Effector CD8-positive, alpha-beta T cell (primary cell): ENCODE measurements around the gene HERPUD2.
"Not testable (repeated sequence)": the region's sequence is repeated elsewhere in the genome, so short reads cannot be mapped to it uniquely, and the experiment has no call there.

Experiments used
- DNase-seq: peaks from one replicate; lab custom pipeline; 2025; lab: John Stamatoyannopoulos, UW

The HERPUD2 gene

DNA sequence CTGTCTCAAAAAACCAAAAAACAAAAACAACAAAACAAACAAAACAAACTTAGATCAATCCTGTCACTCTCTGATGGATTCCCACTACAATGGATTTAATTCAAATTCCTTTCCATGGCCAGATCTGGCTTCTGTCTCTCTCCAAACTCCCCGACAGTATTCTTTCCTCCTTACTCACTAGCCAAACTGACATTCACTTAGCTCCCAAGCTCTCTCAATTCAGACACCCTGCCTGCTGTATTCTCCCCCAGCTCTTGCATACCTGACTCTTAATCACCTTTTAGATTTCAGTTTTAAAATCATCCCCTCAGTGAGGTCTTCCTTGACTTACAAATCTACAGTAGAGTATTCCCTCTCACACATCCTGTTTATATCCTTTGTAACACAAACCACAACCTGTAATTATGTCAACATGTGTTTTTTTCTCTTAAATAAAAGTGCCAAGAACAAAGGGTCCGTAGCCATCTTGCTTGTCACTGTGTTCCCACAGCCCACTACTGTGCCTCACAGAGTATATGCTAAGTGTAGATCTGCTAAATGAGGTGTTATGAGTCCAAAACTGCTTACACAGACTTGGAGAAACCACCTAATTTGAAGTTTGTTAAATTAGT, 14.4 kb downstream of the HERPUD2 start:
- DNase-seq = no peak

DNA sequence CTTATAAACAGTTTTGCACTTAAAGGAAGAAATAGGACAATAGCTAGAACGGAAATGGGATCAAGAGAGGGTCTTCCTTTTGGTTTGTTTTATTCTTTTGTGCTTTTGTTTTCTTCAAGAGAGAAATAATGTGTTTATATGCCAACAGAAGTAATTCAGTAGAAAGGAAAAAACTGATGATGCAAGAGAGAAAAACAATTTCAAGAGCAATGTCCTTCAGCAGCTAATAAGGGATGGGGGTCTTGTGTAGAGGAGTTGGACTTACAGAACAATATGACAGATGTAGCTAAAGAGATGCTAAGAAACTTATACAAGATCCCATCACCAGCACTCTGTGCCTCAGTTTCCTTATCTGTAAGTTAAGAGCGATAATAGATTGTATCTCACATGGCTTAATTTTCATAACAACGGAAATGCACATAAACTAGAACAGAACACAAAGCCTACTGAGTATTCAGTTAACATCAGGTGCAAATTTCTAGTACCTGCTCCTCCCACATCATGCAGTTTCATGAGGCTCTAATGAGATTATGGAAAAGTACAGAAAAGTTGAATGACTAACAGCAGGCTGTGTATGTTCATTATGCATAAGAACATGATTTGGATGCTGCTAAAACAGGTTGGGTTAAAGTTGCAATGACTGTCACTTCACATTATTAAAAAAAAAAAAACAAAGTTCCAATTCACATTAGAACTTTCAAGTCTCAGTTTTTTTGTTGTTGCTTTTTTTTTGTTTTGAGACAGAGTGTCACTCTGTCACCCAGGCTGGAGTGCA, 17.2 kb downstream of the HERPUD2 start:
- no peak for DNase-seq

DNA sequence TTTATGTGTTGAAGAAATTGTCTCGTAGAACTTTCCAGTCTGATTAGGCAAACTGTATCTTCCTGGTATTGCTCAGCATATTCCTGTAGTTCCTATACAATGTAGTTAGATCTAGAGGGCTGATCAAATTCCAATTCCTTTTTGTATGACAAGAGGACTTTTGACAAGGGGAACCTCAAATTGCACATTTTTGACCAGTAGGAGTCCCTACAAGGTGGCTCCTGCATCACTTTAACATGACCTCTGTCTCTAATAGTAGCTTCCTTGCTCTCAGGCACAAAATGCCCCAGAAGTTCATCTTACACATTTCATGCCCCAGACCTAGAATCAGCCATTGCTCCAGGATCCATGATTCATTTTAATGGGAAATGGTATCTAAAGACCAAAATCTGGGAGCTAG, 18.7 kb downstream of the HERPUD2 start:
- DNase-seq = no peak

DNA sequence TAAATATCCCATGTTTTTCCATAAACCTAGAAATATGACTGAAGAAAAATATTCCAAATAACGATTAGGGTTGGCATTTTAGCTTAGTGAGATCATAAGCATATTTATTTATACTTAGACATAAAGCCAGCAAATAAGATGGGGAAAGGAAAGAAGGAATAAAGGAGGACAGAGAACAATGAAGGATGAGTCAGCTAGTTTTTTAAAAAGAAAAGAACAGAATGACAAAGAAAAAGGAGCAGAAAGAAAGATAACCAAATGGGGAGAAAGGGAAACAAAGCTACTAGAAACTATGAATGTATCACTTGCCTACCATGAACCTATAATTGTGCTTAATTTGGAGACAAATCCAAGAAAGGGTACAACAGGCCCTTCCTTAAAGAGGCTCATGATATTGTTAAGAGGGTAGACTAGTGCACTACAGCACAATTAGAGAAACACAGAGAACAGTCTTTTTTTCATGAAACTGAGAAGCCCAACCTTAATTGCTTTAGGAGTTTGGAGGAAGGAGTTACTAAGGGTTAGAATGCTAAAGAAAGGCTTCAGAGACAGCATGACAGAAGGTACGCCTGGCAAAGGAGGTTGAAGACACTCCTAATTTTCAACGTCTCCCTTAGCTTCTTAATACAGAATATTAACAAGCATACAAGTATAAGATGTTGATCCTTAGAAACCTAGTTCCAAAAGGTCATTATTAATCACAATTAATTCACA, 23.9 kb downstream of the HERPUD2 start:
- no peak for DNase-seq

DNA sequence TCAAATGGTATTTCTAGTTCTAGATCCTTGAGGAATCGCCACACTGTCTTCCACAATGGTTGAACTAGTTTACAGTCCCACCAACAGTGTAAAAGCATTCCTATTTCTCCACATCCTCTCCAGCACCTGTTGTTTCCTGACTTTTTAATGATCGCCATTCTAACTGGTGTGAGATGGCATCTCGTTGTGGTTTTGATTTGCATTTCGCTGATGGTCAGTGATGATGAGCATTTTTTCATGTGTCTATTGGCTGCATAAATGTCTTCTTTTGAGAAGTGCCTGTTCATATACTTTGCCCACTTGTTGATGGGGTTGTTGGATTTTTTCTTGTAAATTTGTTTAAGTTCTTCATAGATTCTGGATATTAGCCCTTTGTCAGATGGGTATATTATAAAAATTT, 34.5 kb downstream of the HERPUD2 start:
- not testable (repeated sequence) for DNase-seq

DNA sequence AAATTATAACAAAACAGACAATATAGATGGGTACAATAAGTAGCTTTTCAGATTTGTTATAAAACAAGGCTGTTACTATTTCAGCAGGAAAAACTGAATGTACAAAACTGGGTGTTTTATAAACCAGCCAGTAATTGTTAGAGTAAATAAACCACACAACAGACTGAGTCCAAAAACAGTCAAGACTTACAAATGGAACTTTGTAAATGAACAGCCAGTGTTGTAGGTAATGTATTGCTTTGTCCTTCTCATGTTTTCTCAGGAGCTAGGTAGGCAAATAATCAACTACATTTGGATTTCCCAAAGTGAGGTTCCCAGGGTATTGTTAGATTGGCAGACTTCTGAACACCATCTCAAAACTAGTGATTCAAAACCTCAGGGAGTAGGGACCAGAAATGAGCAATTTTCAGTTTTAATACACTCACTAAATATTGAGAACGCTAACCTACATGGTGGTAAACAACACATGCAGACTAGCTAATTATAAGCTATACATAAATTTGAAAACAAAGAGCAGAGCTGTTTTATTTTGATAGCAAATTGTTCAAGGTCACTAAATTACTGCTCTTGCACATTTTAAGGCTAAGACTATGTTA, 36.2 kb downstream of the HERPUD2 start:
- DNase-seq = no peak

DNA sequence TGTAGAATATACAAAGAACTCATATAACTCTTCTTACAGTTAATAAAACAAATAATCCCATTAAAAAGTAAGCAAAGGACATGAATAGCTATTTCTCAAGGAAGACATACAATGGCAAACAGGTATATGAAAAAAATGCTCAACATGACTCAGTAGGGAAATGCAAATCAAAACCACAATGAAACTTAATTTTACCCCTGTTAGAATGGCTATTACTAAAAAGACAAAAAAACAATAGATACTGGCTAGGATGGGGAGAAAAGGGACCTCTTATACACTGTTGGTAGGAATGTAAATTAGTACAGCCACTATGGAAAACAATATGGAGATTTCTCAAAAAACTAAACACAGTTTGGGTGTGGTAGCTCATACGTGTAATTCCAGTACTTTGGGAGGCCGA, 37.8 kb downstream of the HERPUD2 start:
- no peak for DNase-seq

DNA sequence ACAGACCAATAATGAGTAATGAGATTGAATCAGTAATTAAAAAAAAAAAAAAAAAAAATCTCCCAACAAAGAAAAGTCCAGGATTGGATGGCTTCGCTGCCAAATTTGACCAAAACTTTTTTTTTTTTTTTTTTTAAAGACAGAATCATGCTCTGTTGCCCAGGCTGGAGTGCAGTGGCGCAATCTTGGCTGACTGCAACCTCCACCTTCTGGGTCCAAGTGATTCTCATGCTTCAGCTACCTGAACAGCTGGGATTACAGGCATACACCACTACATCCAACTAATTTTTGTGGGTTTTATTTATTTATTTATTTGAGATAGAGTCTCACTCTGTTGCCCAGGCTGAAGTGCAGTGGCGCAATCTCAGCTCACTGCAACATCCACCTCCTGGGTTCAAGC, 40.4 kb downstream of the HERPUD2 start:
- DNase-seq = not testable (repeated sequence)

DNA sequence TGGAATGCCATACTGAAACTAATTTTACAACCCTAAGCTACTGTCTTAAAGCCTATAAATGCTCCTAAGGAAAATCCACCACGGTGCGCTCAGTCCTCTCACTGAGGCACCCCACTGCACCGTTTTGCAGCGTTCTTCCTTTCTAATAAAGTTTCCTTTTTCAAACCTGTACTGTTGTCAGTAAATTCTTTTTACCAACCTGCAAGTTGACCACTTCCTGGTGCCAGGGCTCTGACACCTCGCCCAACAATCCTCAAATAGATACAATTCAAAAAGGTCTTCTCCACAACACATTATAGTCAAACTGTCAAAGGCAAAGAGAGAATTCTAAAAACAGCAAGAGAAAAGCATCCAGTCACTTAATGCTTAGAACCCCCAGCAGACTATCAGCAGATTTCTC, 42.8 kb downstream of the HERPUD2 start:
- DNase-seq = no peak

DNA sequence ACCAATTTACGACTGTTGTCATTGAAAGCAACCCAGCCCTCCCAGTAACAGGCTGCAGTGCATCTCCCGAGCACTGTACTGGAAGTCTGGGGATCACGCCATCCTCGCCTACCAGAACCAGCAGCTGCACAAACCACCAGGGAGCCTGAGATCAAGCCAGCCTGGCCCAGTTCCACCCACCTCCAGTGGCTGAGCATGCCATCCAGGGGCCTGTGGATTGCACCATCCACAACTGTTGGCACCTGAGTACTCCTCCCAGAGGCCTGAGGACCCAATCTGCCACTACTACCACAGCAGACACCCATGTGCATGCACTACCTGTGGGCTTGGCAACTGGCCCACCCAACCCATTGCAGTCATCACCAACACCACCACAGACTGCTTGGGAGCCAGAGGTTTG, 44.2 kb downstream of the HERPUD2 start:
- DNase-seq = no peak

DNA sequence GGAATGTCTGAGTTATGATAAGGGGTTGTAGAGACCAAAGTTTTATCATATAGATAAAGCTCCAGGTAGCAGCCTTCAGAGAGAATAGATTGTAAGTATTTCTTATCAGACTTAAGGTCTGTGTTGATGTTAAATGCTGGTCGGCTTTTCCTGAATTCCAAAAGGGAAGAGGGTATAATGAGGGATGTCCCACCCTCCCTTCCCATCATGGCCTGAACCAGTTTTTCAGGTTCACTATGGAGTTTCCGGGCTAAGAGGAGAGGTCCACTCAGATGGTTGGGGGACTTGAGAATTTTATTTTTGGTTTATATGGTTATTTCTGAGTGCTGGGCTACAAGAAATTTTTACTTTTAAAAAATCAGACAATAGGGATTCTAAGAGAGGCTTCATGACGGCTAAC, 45.2 kb downstream of the HERPUD2 start:
- no peak for DNase-seq

DNA sequence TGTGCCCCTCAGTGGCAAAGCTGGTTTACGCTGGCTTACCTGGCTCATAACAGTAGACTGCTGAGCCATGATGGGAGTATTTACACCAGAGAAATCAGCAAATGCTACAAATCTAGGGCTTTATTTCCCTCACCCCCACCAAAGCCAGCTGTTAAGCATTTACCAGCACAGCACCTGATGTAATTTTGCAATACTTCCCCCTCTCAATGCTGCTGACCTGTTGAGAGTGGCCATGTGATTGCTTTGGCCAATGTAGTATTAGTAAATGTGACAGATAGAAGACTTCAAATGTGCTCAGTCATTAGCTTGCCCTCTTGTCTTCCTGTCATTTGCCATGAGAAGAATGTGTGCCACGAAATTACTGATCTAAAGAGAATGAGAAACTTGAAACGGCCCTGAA, 46.6 kb downstream of the HERPUD2 start:
- no peak for DNase-seq

DNA sequence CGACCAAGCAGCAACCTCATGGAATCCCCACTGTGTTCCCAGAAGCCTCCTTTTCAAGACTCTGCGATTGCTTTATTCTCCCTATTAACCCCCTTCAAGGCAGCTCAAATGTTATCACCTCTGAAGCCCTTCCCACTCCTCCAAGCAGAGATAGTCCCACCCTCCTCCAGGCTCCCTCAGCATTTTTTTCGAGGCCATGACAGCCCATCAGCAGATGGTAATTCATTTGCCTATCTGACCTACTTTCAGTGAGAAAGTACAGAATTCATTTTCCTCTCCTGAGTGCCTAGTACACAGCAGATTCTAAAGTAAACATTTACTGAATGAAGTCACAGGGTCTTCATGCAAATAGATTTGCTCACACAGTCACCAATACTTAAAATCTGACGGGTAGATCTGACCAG, 47.8 kb downstream of the HERPUD2 start:
- DNase-seq = no peak

DNA sequence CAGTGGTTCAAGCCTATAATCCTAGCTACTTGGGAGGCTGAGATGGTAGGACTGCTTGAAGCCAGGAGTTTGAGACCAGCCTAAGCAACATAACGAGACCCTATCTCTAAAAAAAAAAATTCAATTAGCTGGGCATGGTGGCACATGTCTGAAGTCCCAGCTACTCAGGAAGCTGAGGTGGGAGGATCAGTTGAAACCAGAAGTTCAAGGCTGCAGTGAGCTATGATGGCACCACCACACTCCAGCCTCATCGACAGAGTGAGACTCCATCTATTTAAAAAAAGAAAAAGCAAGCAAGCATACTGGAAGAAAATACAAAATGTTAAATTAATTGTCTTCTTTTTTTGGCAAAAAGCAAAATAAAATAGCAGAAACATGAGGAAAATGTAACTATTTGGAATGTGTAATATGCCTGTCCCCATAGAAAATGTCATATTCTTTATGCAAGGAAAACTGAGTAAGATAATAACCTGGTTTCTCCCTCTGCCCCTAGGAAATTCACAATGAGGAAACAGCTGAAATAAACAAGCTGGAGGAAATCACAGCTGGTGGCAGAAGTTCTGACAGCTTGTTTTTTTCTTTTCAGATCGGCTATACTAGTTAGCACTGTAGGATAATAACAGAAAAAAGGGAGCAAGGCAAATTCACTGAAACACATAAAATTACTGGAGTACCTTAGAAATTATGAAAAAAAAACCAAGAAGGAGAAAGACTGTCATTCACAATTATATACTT, 48.5 kb downstream of the HERPUD2 start:
- DNase-seq = no peak

DNA sequence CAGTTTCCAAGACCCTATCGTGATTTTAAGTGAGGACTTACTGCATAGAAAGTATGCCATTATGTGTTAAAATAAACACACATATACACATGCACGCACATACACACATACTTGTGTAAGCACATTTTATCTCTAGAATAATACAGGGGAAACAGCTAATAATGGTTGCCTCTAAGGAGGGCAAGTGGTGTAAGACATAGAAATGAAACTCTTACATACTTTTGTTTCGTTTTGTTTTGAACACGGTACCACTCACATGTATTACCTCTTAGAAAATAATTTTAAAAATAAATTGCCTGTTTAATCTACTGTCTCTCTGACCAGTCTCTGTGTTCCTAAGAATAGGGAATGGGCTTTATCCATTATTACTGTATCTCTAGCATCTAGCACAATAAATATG, 49.2 kb downstream of the HERPUD2 start:
- no peak for DNase-seq

DNA sequence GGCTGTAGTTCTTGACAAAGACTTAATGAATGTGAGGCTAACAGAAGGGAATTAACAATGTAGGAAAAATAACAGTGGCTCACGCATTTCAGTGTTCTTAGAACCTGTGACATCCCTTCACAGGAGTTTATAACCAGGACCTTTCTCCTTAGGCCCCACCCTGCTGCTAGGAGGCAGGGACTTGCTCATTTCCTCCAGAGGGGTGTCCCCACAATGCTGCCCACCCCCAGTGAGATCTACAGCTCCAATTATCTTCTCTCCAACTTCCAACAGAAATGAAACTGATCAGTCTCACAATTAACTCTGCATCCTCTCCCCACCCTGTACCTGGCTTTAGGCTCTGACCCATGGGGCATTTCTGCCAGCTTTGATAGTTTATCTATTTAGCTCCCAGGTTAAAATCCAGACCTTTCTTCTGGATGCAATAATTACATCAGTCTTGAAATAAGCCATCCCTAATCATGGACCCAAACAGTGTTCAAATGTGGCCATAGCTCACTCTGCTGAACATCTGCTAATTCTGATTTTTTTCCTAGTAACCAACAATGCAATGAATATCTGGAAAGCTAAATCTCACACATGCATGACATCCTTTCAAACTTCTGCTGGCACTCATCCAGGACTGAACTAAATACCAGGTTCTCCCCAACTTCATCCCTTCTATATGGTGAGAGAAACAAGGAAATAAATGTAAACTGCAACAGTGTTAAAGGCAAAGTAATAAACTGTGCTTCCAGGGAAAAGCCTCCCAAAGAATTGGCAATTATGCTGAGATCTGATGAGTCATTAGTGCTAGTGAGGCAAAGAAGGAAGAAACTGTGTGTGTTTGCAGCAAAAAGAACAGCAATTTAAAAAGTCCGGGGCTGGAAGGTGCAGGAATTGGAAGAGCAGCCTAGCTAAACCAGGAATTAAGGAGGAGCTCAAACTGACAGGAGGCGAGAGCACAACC, 64.6 kb downstream of the HERPUD2 start:
- DNase-seq = no peak

DNA sequence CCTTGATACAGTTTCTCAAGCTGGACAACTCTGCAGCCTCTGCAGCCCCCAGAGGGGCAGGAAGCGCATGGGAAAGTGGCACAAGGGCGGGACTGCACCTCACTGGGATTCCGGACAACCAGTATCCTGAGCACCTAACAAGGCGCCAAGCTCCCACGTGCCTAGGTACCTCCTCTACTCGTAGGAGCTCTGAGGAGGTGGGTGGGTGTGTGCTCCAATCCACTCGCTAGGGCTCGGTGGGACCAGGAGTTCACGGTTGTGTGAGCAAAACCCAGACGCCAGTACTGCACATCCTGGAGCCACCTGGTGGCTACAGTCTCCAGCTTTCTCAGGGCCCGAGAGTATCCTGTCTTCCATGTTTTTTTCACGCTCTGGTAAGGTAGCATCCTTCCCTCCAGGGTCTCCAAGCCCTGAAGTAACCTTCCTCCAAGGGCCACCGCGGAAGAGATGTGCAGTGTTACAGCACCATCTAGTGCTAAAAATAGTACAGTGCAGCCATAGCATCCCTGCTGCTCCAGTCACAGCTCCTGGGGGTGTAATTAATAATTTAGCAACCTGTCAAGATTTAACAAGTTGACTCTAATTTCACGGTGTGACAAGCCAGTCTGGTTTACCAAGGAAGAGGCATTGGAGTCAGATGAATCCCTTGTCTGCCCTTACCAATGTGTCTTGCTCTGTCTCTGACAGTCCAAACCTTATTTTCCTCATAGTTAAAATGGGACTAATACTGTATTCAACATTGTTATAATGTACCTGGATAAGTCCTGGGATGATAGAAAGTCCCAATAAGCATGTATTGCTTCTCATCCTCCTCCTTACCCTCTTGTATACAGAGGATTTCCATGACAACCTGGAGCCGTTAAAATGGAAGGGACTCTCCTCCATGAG, 70.4 kb downstream of the HERPUD2 start:
- peak; percentile 11 for DNase-seq

DNA sequence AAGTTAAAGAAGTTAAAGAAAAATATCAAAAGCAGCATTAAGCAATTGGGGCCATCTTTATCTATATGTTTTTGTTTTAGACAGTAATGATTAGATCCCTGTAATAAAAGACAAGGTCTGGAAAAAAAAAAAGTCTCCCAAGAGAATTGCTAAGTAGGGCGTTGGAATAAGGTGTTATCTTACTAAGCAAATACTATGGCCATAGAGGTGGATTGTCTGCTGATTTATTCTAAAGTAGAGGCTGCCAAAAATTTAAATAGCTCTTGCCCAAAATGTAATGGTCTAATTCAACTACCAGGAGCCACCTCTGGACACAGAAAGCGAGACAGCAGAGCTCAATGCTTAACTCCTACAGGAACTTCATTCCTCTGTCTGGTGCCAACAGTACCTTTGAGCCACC, 71.6 kb downstream of the HERPUD2 start:
- DNase-seq = no peak

DNA sequence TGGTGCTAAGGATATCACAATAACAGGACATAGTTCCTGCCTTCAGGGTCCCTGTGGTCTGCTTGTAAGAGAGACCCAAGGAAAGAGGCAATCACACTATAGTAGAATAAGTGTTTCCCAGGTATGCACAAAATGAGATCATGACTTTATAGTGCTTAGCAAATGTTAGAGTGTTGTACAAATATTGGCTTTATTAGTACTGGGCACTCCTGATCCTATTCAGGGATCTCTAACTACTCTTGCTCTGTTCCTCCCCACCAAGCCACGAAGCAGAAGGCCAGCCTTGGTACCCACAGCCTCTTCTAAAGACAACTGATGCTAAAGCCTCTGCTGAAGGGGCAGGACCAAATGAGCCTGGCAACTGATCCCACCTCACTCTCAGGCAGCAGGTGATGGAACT, 75.1 kb downstream of the HERPUD2 start:
- no peak for DNase-seq

DNA sequence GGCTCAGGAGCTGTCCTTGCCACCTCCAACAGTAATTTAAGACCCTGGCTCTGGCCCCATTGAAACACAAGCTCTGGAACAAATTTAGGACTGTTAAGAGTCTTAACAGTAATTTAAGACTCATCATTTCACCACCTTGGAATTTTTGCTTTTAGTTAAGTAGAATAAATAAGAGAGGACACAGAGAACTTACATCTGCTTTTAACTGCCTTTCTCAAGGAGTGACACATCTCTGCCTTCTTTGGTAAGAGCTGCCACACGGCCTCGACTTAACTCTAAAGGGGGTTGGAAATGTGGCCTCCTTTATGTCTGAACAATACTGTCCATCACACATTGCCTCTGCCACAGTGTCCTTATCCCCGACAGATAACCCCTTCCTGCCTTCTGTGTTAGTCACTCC, 77.9 kb downstream of the HERPUD2 start:
- no peak for DNase-seq
